Upper lobe of left lung (tissue), 6 donors: ENCODE measurements around the gene MCM3. TPM values are rescaled to one million over a fixed set of nuclear protein-coding genes. Genes with fewer than 3 reads are reported as not detected.
A peak's percentile ranks its signal among the peaks of the same experiment; 100 is the strongest.

ENCODE experiments used
- ATAC-seq, 2 donors: fragments of 200-7000 bp; cut with Tn5 transposase; one replicate each; pipeline ENCODE4 v1.9.1; 2022; ENCODE audit warnings: mild to moderate bottlenecking in 2 of 2, moderate library complexity in 2 of 2; ENCODE audit not compliant: low FRiP score in 2 of 2
- DNase-seq, 2 donors: peaks; one replicate each; pipeline ENCODE4 v3.0.0-alpha.2; 2019 to 2020
- H3K27ac ChIP-seq, 4 donors: fragments of 200-600 bp; sonication (generic); one replicate each; pipeline ENCODE4 v1.5.1; 2016 to 2019
- H3K27me3 ChIP-seq, 4 donors: fragments of 200-600 bp; sonication (generic); one replicate each; pipeline ENCODE4 v1.5.1; 2017 to 2019
- H3K36me3 ChIP-seq, 4 donors: fragments of 200-600 bp; sonication (generic); one replicate each; pipeline ENCODE4 v1.5.1; 2016 to 2019
- H3K4me1 ChIP-seq, 4 donors: fragments of 200-600 bp; sonication (generic); one replicate each; pipeline ENCODE4 v1.5.1; 2018 to 2019
- H3K4me3 ChIP-seq, 4 donors: fragments of 200-600 bp; sonication (generic); one replicate each; pipeline ENCODE4 v1.5.1; 2017 to 2019; ENCODE audit warnings: mild to moderate bottlenecking in 2 of 4, moderate library complexity in 1 of 4
- H3K9me3 ChIP-seq, 4 donors: fragments of 200-600 bp; sonication (generic); one replicate each; pipeline ENCODE4 v1.5.1; 2018 to 2019
- EP300 ChIP-seq, 4 donors: sonication (generic); formaldehyde crosslinking; IDR thresholded peaks; one replicate each; pipeline ENCODE4 v1.5.1; 2017; ENCODE audit warnings: antibody characterized with exemption in 4 of 4, control low read depth in 2 of 4
- POLR2A ChIP-seq, 4 donors: fragments of 450-650 bp; IDR thresholded peaks; one replicate each; pipeline ENCODE4 v1.5.1; 2016 to 2017; ENCODE audit warnings: antibody characterized with exemption in 4 of 4, mild to moderate bottlenecking in 2 of 4
- POLR2AphosphoS5 ChIP-seq, 2 donors: sonication (generic); formaldehyde crosslinking; IDR thresholded peaks; one replicate each; pipeline ENCODE4 v1.5.1; 2017; ENCODE audit warnings: antibody characterized with exemption in 2 of 2
- WGBS, 2 donors: methylation state at CpG; one replicate each; pipeline ENCODE4 v1.1.5; 2017 to 2018; 5-methylcytosine and 5-hydroxymethylcytosine counted together
- total RNA-seq, 6 donors: library from RNA; depleted of rRNA in 4 of 6; stranded (reverse); fragments of >200 nt in 4 of 6; gene quantifications; one replicate each; pipeline versions ENCODE4 v1.1.0 to v1.2.1, GENCODE V29; 2016 to 2021
- TF ChIP-seq, protein P1 (sequence below), 6 experiments: fragments of 450-650 bp in 4 of 6; fragments of 200-600 bp in 2 of 6; sonication (generic) in 2 of 6; IDR thresholded peaks; one replicate each; pipeline ENCODE4 v1.5.1; 2016 to 2019; ENCODE audit warnings: antibody characterized with exemption in 6 of 6
- donor health status: DM: no; HTN: no; CAD: no; lungs with moderate emphysema.
- donor health status: DM: no; HTN: yes; CAD: no; lungs with severe emphysema.

The MCM3 gene
- total RNA-seq, 6 donors from 2014 or later = 20.4 to 35.9 (median 28.2) TPM

DNA sequence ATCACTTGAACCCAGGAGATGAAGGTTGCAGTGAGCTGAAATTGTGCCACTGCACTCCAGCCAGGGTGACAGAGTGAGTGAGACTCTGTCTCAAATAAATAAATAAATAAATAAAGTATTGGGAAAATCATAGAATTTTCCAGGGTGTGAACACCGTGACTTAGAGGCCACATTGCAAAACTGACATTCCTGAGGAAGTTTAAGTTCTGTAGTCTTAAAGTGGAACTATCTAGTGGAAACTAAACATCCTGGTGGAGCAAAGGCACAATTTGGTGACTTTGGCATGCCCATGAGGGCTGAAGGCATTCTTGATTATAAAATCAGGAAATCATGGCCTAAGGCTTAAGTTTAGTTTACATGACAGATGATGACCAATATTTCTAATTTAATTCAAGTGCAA, 32.7 kb upstream of the MCM3 start:
- Histone ChIP-seq H3K36me3 (no peaks in the 10 kb centered on the region), H3K9me3 (no peaks in the 10 kb centered on the region), H3K27ac (no peak overlapping the region), H3K27me3 (no peaks in the 10 kb centered on the region), H3K4me1 (peaks cover 0 to 7% (median 5%) of the 10 kb centered on the region in 4 donors), H3K4me3 (no peak overlapping the region)
- ATAC-seq = no peak
- TF ChIP-seq EP300 (IDR thresholded peaks at IDR 0.05) (no peak), POLR2A (IDR thresholded peaks at IDR 0.05) (no peak), POLR2AphosphoS5 (IDR thresholded peaks at IDR 0.05) (no peak)
- TF ChIP-seq, protein P1, sequence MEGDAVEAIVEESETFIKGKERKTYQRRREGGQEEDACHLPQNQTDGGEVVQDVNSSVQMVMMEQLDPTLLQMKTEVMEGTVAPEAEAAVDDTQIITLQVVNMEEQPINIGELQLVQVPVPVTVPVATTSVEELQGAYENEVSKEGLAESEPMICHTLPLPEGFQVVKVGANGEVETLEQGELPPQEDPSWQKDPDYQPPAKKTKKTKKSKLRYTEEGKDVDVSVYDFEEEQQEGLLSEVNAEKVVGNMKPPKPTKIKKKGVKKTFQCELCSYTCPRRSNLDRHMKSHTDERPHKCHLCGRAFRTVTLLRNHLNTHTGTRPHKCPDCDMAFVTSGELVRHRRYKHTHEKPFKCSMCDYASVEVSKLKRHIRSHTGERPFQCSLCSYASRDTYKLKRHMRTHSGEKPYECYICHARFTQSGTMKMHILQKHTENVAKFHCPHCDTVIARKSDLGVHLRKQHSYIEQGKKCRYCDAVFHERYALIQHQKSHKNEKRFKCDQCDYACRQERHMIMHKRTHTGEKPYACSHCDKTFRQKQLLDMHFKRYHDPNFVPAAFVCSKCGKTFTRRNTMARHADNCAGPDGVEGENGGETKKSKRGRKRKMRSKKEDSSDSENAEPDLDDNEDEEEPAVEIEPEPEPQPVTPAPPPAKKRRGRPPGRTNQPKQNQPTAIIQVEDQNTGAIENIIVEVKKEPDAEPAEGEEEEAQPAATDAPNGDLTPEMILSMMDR (IDR thresholded peaks at IDR 0.05) = no peak
- no peak for DNase-seq
- WGBS, 2 donors = 35 to 54% methylated on average over 1 of the region's 1 CpG

DNA sequence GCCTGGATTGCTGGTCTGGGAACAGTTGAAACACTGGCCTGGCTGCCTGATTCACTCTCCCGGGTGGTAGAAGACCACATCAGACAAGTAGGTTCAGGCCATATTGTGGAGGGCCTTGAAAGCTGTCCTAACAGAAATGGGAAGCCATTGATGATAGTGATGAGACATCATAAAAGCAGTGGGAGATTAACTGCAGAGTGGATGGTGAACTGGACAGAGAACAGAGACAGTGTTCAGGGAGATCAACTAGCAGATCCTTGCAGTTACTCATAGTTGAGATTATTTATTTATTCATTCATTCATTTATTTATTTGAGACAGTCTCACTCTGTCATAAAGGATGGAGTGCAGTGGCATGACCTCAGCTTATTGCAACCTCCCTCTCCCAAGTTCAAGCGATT, 30.2 kb upstream of the MCM3 start:
- 85 to 93% methylated on average over 2 of the region's 2 CpGs for WGBS, 2 donors
- ATAC-seq = no peak
- DNase-seq = no peak
- Histone ChIP-seq H3K4me1 (peaks cover 0 to 7% (median 5%) of the 10 kb centered on the region in 4 donors), H3K27me3 (no peaks in the 10 kb centered on the region), H3K36me3 (no peaks in the 10 kb centered on the region), H3K4me3 (no peak overlapping the region), H3K9me3 (no peaks in the 10 kb centered on the region), H3K27ac (no peak overlapping the region)
- TF ChIP-seq POLR2A (IDR thresholded peaks at IDR 0.05) (no peak), EP300 (IDR thresholded peaks at IDR 0.05) (no peak), POLR2AphosphoS5 (IDR thresholded peaks at IDR 0.05) (no peak)
- TF ChIP-seq, protein P1 (IDR thresholded peaks at IDR 0.05) = no peak

DNA sequence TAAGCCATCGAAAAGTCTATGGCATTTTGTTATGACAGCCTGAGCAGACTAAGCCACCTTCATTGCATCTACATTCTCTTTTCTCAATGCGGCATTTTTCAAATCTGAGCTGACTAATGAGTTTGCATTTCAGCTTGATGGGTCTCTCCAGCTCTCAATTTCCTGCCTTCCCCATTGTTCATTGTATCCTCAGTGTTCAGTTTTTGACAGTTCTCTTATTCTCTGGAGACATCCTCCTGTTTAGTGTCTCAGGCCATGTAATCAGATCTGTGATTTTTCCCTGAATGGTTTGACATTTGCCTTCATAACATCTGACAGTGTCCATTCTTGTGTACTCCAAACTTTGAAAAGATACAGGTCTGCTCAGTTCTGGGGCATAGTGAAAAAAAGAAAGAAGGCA, 27.9 kb upstream of the MCM3 start:
- DNase-seq (no peak), ATAC-seq (no peak)
- Histone ChIP-seq H3K4me3 (no peak overlapping the region), H3K9me3 (no peaks in the 10 kb centered on the region), H3K4me1 (peaks cover 0 to 10% (median 7%) of the 10 kb centered on the region in 4 donors), H3K27me3 (no peaks in the 10 kb centered on the region), H3K36me3 (no peaks in the 10 kb centered on the region), H3K27ac (no peak overlapping the region)
- TF ChIP-seq, protein P1 (IDR thresholded peaks at IDR 0.05) = no peak
- TF ChIP-seq EP300 (IDR thresholded peaks at IDR 0.05) (no peak), POLR2A (IDR thresholded peaks at IDR 0.05) (no peak), POLR2AphosphoS5 (IDR thresholded peaks at IDR 0.05) (no peak)
- 72 to 87% methylated on average over 2 of the region's 2 CpGs for WGBS, 2 donors

DNA sequence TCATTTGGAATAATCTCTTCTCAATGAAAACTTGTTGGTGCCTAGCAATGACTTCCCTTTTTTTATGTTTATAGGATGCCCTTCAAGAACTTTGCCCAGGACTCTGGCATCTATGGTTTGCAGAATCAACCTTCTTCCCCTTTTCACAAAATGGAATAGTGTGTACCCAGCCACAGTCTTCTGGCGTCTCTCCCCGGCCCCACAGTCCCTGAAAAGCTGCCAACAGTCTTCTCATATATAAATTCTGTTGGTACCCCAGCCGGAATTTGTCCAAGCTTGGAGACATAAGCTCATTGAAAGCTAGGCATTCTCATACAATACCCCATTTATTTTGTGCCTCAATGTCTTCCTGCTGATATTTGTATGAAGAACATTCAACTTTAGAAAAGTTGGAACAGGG, 26.4 kb upstream of the MCM3 start:
- WGBS, 2 donors = 43 to 59% methylated on average over 3 of the region's 3 CpGs
- TF ChIP-seq EP300 (IDR thresholded peaks at IDR 0.05) (no peak), POLR2A (IDR thresholded peaks at IDR 0.05) (no peak), POLR2AphosphoS5 (IDR thresholded peaks at IDR 0.05) (no peak)
- TF ChIP-seq, protein P1 (IDR thresholded peaks at IDR 0.05) = no peak
- Histone ChIP-seq H3K27ac (no peak overlapping the region), H3K4me1 (peaks cover 0 to 26% (median 14%) of the 10 kb centered on the region in 4 donors), H3K36me3 (no peaks in the 10 kb centered on the region), H3K9me3 (no peaks in the 10 kb centered on the region), H3K4me3 (no peak overlapping the region), H3K27me3 (no peaks in the 10 kb centered on the region)
- DNase-seq (no peak), ATAC-seq (peak in 1 of 2 donors; percentile 56)

DNA sequence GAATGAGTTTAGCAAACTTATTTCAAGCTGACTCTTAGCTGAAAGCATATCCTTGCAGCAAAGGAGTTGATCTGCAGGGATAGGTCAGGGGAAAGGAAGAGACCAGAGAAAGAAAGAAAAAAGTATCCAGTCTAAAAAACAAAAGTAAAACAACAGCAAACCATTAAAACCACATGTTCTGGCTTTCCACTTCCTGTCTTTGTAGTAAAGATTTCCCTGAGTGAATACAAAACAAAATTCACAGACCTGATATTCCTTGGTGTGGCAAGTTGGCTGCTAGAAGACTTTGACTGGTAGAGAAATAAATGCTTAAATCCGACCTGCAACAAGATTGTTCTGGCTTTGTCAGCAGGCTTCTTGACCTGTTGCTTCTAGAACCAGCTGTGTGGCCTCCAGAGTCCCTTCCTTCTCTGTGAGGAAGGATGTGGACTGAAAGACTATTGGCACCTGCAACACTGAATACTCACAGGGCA, 23.4 kb upstream of the MCM3 start:
- no peaks in the 10 kb centered on the region for H3K9me3 ChIP-seq
- ATAC-seq = no peak
- H3K4me3 ChIP-seq = no peak overlapping the region
- peak overlapping the region in 2 of 4 donors; percentile 73 to 90 for H3K27ac ChIP-seq
- peaks cover 14 to 44% (median 31%) of the 10 kb centered on the region in 4 donors for H3K4me1 ChIP-seq
- no peak for TF ChIP-seq POLR2A (IDR thresholded peaks at IDR 0.05)
- no peak for TF ChIP-seq POLR2AphosphoS5 (IDR thresholded peaks at IDR 0.05)
- no peak for TF ChIP-seq EP300 (IDR thresholded peaks at IDR 0.05)
- TF ChIP-seq, protein P1 (IDR thresholded peaks at IDR 0.05) = no peak
- DNase-seq = no peak
- H3K27me3 ChIP-seq = no peaks in the 10 kb centered on the region
- whole genome bisulfite sequencing, 2 donors = 31 to 39% methylated on average over 1 of the region's 1 CpG
- H3K36me3 ChIP-seq = no peaks in the 10 kb centered on the region
